ENCODE measurements around the gene R3HDM2. TPM values are rescaled to one million over a fixed set of nuclear protein-coding genes. Genes with fewer than 3 reads are reported as not detected.
A peak's percentile ranks its signal among the peaks of the same experiment; 100 is the strongest.

The R3HDM2 gene
- total RNA-seq, 2 experiments from 2014 or later: 53.8 to 82.4 TPM

- Mint-ChIP-seq H3K27me3 (no peaks in the 10 kb centered on the region), H3K27ac (peak overlapping the region; percentile 36), H3K9me3 (ENCODE audit: low read depth) (no peaks in the 10 kb centered on the region), H3K36me3 (peaks cover 4% of the 10 kb centered on the region), H3K4me3 (peak overlapping the region; percentile 61), H3K4me1 (peaks cover 11% of the 10 kb centered on the region)
- peak; percentile 56 for ATAC-seq
- CTCF ChIA-PET: interaction anchor here (0.5 to 19.2 kb wide), 8 partner anchors 8 to 1243 kb away, joined by 3 to 647 read pairs (median 4); partner anchors contain the start of gene NXPH4
- no peak for DNase-seq
These were observed 181.7 kb downstream of the R3HDM2 start for GRCh38 chr12:57248934-57249742.

- CTCF ChIA-PET: interaction anchor here (1.1 to 19.2 kb wide), 4 partner anchors 8 to 210 kb away, joined by 3 to 647 read pairs (median 74); partner anchors contain the start of genes GLI1, INHBE and NXPH4
- Mint-ChIP-seq H3K9me3 (ENCODE audit: low read depth) (no peaks in the 10 kb centered on the region), H3K27ac (no peak overlapping the region), H3K36me3 (peaks cover 4% of the 10 kb centered on the region), H3K27me3 (peaks cover 6% of the 10 kb centered on the region), H3K4me3 (no peak overlapping the region), H3K4me1 (peaks cover 22% of the 10 kb centered on the region)
- ATAC-seq (no peak), DNase-seq (no peak)
These were observed 183.8 kb downstream of the R3HDM2 start for GRCh38 chr12:57247041-57247440.

GRCh38 chr12:57244312-57244696 lies 186.5 kb downstream of the R3HDM2 start:
- peaks cover 26% of the 10 kb centered on the region for H3K27me3 Mint-ChIP-seq
- H3K36me3 Mint-ChIP-seq: peaks cover 4% of the 10 kb centered on the region
- no peak overlapping the region for H3K4me3 Mint-ChIP-seq
- no peak overlapping the region for H3K27ac Mint-ChIP-seq
- DNase-seq (no peak), ATAC-seq (no peak)
- H3K4me1 Mint-ChIP-seq: peaks cover 41% of the 10 kb centered on the region
- no peaks in the 10 kb centered on the region for H3K9me3 Mint-ChIP-seq (ENCODE audit: low read depth)
- CTCF ChIA-PET: interaction anchor here (1.6 to 19.2 kb wide), 8 partner anchors 9 to 213 kb away, joined by 5 to 647 read pairs (median 38); partner anchors contain the start of genes GLI1, INHBE, NXPH4 and SHMT2

- CTCF ChIA-PET: interaction anchor here (0.9 to 19.2 kb wide), 28 partner anchors 8 to 490 kb away, joined by 3 to 647 read pairs (median 6); partner anchors contain the start of genes GLI1, INHBC, INHBE and LRP1
- peak overlapping the region; percentile 41 for H3K4me3 Mint-ChIP-seq
- peaks cover 29% of the 10 kb centered on the region for H3K27me3 Mint-ChIP-seq
- ATAC-seq (peak; percentile 30), DNase-seq (peak; percentile 87)
- peaks cover 39% of the 10 kb centered on the region for H3K4me1 Mint-ChIP-seq
- H3K27ac Mint-ChIP-seq: no peak overlapping the region
- peaks cover 2% of the 10 kb centered on the region for H3K36me3 Mint-ChIP-seq
- no peaks in the 10 kb centered on the region for H3K9me3 Mint-ChIP-seq (ENCODE audit: low read depth)
These were observed 187.1 kb downstream of the R3HDM2 start for GRCh38 chr12:57243521-57244311.

GRCh38 chr12:57242691-57243454 lies 188.0 kb downstream of the R3HDM2 start:
- H3K36me3 Mint-ChIP-seq: no peaks in the 10 kb centered on the region
- CTCF ChIA-PET: interaction anchor here (0.7 to 19.2 kb wide), 32 partner anchors 8 to 489 kb away, joined by 3 to 647 read pairs (median 5); partner anchors contain the start of genes GLI1, INHBC, INHBE and LRP1
- peaks cover 34% of the 10 kb centered on the region for H3K27me3 Mint-ChIP-seq
- ATAC-seq (no peak), DNase-seq (peak; percentile 75)
- H3K27ac Mint-ChIP-seq: no peak overlapping the region
- peaks cover 39% of the 10 kb centered on the region for H3K4me1 Mint-ChIP-seq
- H3K4me3 Mint-ChIP-seq: peak overlapping the region; percentile 41
- no peaks in the 10 kb centered on the region for H3K9me3 Mint-ChIP-seq (ENCODE audit: low read depth)

GRCh38 chr12:57242329-57242690 lies 188.5 kb downstream of the R3HDM2 start:
- Mint-ChIP-seq H3K4me1 (peaks cover 41% of the 10 kb centered on the region), H3K27ac (no peak overlapping the region), H3K36me3 (no peaks in the 10 kb centered on the region), H3K4me3 (no peak overlapping the region), H3K9me3 (ENCODE audit: low read depth) (no peaks in the 10 kb centered on the region), H3K27me3 (peaks cover 40% of the 10 kb centered on the region)
- no peak for ATAC-seq
- CTCF ChIA-PET: interaction anchor here (0.8 to 19.2 kb wide), 28 partner anchors 9 to 489 kb away, joined by 3 to 647 read pairs (median 6); partner anchors contain the start of genes GLI1, INHBC, INHBE and LRP1
- DNase-seq: no peak

- DNase-seq: no peak
- Mint-ChIP-seq H3K27ac (no peak overlapping the region), H3K4me1 (peaks cover 43% of the 10 kb centered on the region), H3K9me3 (ENCODE audit: low read depth) (no peaks in the 10 kb centered on the region), H3K27me3 (peaks cover 47% of the 10 kb centered on the region), H3K36me3 (no peaks in the 10 kb centered on the region), H3K4me3 (no peak overlapping the region)
- CTCF ChIA-PET: interaction anchor here (1.0 to 19.2 kb wide), 17 partner anchors 10 to 451 kb away, joined by 3 to 647 read pairs (median 13); partner anchors contain the start of genes GLI1, INHBE, LRP1 and NEMP1
- no peak for ATAC-seq
These were observed 189.2 kb downstream of the R3HDM2 start for GRCh38 chr12:57241402-57242310.

GRCh38 chr12:57240926-57241401 lies 189.9 kb downstream of the R3HDM2 start:
- CTCF ChIA-PET: interaction anchor here (0.6 to 19.2 kb wide), 12 partner anchors 10 to 605 kb away, joined by 3 to 647 read pairs (median 30); partner anchors contain the start of genes GLI1, INHBE, LRP1 and NXPH4
- H3K27ac Mint-ChIP-seq: no peak overlapping the region
- ATAC-seq (no peak), DNase-seq (peak; percentile 53)
- peaks cover 45% of the 10 kb centered on the region for H3K4me1 Mint-ChIP-seq
- H3K36me3 Mint-ChIP-seq: no peaks in the 10 kb centered on the region
- H3K9me3 Mint-ChIP-seq (ENCODE audit: low read depth): no peaks in the 10 kb centered on the region
- H3K27me3 Mint-ChIP-seq: peaks cover 52% of the 10 kb centered on the region
- peak overlapping the region; percentile 84 for H3K4me3 Mint-ChIP-seq

GRCh38 chr12:57240066-57240921 lies 190.5 kb downstream of the R3HDM2 start:
- Mint-ChIP-seq H3K4me3 (peak overlapping the region; percentile 84), H3K27me3 (peaks cover 52% of the 10 kb centered on the region), H3K36me3 (no peaks in the 10 kb centered on the region), H3K4me1 (peaks cover 49% of the 10 kb centered on the region), H3K9me3 (ENCODE audit: low read depth) (no peaks in the 10 kb centered on the region), H3K27ac (peak overlapping the region; percentile 79)
- DNase-seq: peak; percentile 77
- peak; percentile 39 for ATAC-seq
- CTCF ChIA-PET: interaction anchor here (0.6 to 19.2 kb wide), 13 partner anchors 11 to 604 kb away, joined by 3 to 647 read pairs (median 17); partner anchors contain the start of genes GLI1, INHBE, LRP1 and NXPH4

- peaks cover 52% of the 10 kb centered on the region for H3K27me3 Mint-ChIP-seq
These were observed 191.2 kb downstream of the R3HDM2 start for GRCh38 chr12:57239587-57240065.

More at GRCh38 chr12:57239587-57240065, 191.2 kb downstream of the R3HDM2 start:
- ATAC-seq (peak; percentile 6), DNase-seq (no peak)
- H3K9me3 Mint-ChIP-seq (ENCODE audit: low read depth): no peaks in the 10 kb centered on the region
- peaks cover 1% of the 10 kb centered on the region for H3K36me3 Mint-ChIP-seq
- CTCF ChIA-PET: interaction anchor here (0.8 to 19.2 kb wide), 20 partner anchors 8 to 604 kb away, joined by 3 to 647 read pairs (median 4); partner anchors contain the start of genes GLI1, INHBC, INHBE and LRP1
- peaks cover 50% of the 10 kb centered on the region for H3K4me1 Mint-ChIP-seq
- peak overlapping the region; percentile 79 for H3K27ac Mint-ChIP-seq
- peak overlapping the region; percentile 84 for H3K4me3 Mint-ChIP-seq
